Brain microvascular endothelial cell (primary cell): ENCODE results near the gene CCDC188.

Source experiments
- DNase-seq: peaks from one replicate; pipeline ENCODE4 v3.0.0-alpha.2; 2020
- H3K27ac ChIP-seq: fragments of 250-450 bp; sonication (Bioruptor Pico); 2 replicates; pipeline ENCODE4 v1.5.1; 2020; ENCODE audit warnings: mild to moderate bottlenecking, moderate library complexity
- H3K27me3 ChIP-seq: fragments of 250-450 bp; sonication (Bioruptor Pico); replicated peaks from 2 replicates; pipeline ENCODE4 v1.5.1; 2020; ENCODE audit warnings: mild to moderate bottlenecking
- H3K36me3 ChIP-seq: fragments of 250-450 bp; sonication (Bioruptor Pico); replicated peaks from 2 replicates; pipeline ENCODE4 v1.5.1; 2020; ENCODE audit warnings: mild to moderate bottlenecking
- H3K4me3 ChIP-seq: 2 replicates; pipeline ENCODE4 v1.5.1; 2011; ENCODE audit warnings: low read depth, mild to moderate bottlenecking, control low read depth, low read length, moderate library complexity
- in situ Hi-C: cut with HindIII; loops from 2 replicates; pipeline ENCODE4 v1.10.0; 2017; ENCODE audit warnings: low sequenced_read_pairs, low pct_ligation_motif_present
- TF ChIP-seq, protein P1 (sequence below): IDR thresholded peaks from 2 replicates; pipeline ENCODE4 v1.5.1; 2011; ENCODE audit warnings: low read depth, mild to moderate bottlenecking, moderate library complexity, low read length, control low read depth, inconsistent platforms; ENCODE audit errors: missing control alignments

The CCDC188 gene

GRCh38 chr22:20191803-20192202, 40.9 kb upstream of the CCDC188 start:
- Histone ChIP-seq H3K27me3 (peaks cover 3% of the 10 kb centered on the region), H3K4me3 (no peak overlapping the region), H3K36me3 (no peaks in the 10 kb centered on the region), H3K27ac (no peak overlapping the region)
- TF ChIP-seq, protein P1, sequence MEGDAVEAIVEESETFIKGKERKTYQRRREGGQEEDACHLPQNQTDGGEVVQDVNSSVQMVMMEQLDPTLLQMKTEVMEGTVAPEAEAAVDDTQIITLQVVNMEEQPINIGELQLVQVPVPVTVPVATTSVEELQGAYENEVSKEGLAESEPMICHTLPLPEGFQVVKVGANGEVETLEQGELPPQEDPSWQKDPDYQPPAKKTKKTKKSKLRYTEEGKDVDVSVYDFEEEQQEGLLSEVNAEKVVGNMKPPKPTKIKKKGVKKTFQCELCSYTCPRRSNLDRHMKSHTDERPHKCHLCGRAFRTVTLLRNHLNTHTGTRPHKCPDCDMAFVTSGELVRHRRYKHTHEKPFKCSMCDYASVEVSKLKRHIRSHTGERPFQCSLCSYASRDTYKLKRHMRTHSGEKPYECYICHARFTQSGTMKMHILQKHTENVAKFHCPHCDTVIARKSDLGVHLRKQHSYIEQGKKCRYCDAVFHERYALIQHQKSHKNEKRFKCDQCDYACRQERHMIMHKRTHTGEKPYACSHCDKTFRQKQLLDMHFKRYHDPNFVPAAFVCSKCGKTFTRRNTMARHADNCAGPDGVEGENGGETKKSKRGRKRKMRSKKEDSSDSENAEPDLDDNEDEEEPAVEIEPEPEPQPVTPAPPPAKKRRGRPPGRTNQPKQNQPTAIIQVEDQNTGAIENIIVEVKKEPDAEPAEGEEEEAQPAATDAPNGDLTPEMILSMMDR: no peak
- in situ Hi-C loops: no loop called here
- no peak for DNase-seq

- Histone ChIP-seq H3K36me3 (no peaks in the 10 kb centered on the region), H3K4me3 (no peak overlapping the region), H3K27me3 (no peaks in the 10 kb centered on the region), H3K27ac (no peak overlapping the region)
- TF ChIP-seq, protein P1: no peak
- in situ Hi-C loops: no loop called here
- DNase-seq: no peak
These were observed 40.2 kb upstream of the CCDC188 start for GRCh38 chr22:20191000-20191515.

GRCh38 chr22:20188567-20188877, 37.7 kb upstream of the CCDC188 start:
- Histone ChIP-seq H3K27ac (no peak overlapping the region), H3K36me3 (no peaks in the 10 kb centered on the region), H3K27me3 (no peaks in the 10 kb centered on the region), H3K4me3 (no peak overlapping the region)
- DNase-seq: no peak
- in situ Hi-C loops: no loop called here
- TF ChIP-seq, protein P1: no peak

DNA sequence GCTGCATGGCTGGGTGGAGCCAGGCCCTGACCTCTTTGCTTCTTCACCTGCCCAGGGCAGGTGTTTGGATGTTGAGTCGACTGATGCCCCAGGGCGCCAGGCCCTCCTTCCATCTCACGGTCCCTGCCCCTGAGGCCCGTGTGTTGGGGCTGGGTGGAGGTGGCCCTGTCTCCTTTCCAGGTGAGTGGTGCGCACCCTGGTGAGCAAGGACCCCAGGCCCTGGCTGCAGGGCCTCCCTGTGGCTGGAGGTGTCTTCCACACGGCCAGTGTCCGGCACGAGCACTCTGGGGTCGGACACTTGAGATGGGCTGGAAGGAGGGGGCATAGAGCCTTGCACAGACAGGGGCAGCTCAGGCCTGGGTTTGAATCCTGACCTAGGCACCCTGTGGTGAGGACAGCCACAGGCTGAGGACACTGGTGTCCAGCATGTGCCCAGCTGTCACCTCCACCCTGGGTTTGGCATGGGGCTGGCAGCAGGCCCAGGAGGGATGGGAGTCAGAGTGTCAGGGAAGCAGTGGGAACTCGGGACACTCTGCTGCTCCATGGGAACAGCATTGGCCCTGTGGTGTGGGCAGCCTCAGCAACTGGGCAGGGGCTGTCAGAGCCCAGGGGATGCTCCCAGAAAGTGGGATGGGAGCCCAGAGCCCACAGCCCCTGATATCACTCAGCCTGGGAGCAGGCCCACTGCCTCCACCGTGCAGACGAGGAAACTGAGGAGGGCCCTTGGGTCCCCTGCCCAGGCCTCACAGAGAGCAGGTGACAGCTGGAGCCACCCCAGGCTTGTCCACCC, 37.1 kb upstream of the CCDC188 start:
- in situ Hi-C loops: no loop called here
- no peaks in the 10 kb centered on the region for H3K27me3 ChIP-seq
- no peak overlapping the region for H3K4me3 ChIP-seq

GRCh38 chr22:20186871-20187546, 36.2 kb upstream of the CCDC188 start:
- TF ChIP-seq, protein P1: no peak
- no peak overlapping the region for H3K27ac ChIP-seq
- no peaks in the 10 kb centered on the region for H3K27me3 ChIP-seq
- DNase-seq: no peak
- no peaks in the 10 kb centered on the region for H3K36me3 ChIP-seq
- in situ Hi-C loops: no loop called here
- no peak overlapping the region for H3K4me3 ChIP-seq

More for the DNA sequence above, 37.1 kb upstream of the CCDC188 start:
- DNase-seq: no peak
- TF ChIP-seq, protein P1: no peak
- no peak overlapping the region for H3K27ac ChIP-seq
- H3K36me3 ChIP-seq: no peaks in the 10 kb centered on the region
